Medulla oblongata (tissue), 1 donor: ENCODE results near the gene SLC6A2.

Experiments used
- DNase-seq: peaks from one replicate; pipeline ENCODE4 v3.0.0-alpha.2; 2015; ENCODE audit errors: extremely low spot score

The SLC6A2 gene

DNA sequence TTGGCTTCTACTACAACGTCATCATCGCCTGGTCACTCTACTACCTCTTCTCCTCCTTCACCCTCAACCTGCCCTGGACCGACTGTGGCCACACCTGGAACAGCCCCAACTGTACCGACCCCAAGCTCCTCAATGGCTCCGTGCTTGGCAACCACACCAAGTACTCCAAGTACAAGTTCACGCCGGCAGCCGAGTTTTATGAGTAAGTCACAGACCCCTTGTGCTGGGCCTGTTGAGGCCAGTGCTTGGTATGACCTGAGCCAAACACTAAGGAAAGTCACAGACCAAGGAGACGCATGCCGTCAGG is 16.1 kb downstream of the SLC6A2 start:
- no peak for DNase-seq

DNA sequence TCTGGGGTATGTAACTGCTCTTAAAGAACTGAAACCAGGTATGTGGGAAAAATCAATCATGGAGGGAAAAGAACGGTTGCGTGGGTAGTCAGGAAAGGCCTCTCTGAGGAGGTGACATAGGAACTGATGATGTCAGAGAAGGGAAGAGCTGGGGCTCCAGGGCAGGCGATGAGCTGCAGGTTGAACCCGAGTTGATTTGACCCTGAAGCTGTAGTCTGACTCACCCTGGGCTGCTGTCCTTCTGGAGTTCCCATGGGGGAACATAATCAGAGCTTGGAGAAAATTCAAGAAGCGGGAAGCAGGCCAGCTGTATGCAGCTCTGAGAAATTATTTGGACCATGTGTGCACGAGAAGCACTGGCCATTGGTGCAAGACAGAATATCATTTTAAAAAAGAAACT is 16.7 kb downstream of the SLC6A2 start:
- DNase-seq: no peak

DNA sequence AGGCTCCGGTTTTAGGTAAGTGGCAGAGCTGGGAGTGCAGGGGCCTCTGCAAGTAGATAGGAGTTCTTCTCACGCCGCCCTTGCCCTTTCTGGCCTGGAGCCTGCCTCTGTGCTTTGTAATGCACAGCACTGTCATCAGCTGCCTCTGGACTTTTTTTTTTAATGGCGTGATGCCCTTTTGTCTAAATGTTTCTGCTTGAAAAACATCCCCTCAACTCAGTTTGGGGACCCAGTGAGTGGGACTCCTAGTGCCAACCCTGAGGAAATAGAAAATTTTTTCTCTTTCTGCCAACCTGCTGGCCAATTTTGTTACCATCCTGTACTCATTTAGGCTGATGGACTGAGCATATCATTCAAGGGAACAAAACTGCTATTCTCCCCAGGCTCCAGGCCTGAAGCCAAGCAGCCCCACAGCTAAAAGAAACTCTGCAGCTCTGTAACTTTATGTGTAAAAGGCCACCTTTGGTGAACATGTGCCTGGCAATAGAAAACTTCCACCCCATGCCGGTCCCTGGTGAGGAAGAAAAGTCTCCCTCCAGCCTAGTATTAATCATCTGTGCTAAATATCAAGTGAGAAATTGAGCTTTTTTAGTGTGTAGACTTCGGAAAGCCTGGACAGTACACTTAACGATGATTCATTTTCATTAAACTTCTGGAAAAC is 22.5 kb downstream of the SLC6A2 start:
- DNase-seq: peak; percentile 95

DNA sequence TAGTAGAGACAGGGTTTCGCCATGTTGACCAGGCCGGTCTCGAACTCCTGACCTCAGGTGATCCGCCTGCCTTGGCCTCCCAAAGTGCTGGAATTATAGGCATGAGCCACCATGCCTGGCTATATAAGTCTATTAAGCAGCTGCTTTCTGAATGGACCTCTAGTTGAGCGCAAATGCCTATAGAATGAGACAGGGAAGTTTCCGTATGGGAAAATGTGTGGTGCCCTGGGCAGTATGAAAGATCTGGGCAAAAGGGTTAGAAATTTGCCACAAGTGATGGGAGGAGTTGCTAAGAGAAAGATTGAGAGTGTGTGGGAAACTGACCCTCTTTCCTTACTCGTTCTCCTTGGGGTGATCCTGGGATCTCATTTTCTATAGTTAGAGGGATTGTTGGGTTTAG is 26.3 kb downstream of the SLC6A2 start:
- no peak for DNase-seq

DNA sequence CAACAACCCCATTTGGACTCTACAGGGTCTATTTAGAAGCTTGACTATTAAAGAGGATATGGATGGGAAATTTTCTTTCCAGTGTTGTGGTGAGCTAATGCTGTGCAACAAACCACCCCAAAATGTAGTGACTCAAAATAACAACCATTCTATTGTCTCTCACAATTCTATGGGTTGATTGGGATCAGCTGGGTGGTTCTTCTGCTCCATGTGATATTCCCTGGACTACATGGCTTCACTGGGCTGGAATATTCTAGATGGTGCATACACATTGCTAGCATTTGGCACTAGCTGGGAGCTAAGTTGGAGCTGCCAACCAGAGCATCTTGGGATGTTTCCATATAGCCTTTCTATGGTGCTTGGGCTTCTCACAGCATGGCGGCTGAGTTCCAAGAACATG is 30.2 kb downstream of the SLC6A2 start:
- DNase-seq: no peak

DNA sequence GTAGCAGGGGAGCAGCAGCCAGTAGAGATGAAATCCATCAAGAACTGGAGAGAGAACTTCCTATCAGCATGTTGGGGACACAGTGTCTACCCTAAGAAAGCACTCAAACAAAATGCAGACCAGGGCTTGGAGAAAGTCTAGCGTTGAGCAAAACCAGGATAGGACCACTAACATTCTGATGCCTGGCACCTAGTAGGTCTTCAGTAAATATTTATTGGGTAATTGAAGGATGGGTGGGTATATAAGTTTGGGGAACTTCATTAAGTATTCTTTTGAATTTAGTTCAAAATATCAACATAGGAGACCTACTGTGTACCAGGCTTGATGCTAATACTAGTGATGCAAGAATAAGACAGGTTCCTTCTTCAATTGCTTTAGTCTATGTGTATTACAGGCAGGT is 30.9 kb downstream of the SLC6A2 start:
- DNase-seq: no peak

DNA sequence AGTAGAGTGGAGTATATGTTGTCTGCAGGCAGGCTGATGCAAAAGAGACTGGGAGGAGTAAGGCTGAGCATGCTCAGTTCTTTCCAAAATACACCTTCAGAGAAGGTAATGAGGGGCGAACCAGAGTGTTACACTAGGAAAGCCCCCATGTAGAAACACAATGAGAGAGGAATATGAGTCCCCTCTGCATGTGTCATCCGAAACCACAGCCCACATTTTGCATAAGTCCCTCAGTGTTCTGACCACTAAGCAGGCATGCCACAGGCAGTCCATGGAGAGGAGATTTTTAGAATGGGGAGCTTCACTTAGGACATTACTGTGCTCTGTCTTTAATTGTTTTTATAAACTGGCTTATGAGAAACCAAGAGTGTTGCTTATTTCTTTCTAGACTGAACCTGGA is 32.0 kb downstream of the SLC6A2 start:
- no peak for DNase-seq

DNA sequence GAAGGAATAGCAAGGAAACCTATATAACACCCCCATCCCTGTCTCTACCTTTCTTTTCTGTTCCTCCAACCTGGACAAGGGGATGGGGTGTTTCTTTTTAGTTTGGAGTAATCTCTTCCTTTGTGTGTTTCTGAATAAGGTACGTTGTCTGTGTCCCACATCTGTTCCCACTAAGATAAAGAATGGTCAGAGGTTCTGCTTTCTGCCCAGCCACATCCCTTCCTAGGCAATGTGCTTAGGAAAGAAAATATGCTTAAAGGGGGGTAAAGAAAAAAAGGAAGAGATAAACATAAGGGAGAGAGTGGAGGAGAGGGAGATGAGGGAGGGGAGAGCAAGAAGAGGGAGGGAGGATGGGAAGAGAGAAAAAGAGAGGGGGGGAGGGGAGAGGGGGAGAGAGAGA is 35.1 kb downstream of the SLC6A2 start:
- DNase-seq: no peak

DNA sequence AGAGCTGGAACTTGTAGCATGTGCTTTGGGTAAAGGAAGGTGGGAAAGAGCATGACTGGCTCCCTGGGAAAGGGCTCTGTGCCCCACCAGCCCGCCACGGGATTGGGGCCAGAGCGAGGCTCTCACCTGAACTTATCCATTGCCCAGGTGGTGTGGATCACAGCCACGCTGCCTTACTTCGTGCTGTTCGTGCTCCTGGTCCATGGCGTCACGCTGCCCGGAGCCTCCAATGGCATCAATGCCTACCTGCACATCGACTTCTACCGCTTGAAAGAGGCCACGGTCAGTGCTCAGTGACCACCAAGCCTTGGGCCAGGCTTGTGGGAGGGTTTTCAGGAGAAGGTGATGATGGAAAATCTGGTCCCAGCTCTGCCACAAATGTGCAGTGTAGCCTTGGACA is 36.0 kb downstream of the SLC6A2 start:
- no peak for DNase-seq

DNA sequence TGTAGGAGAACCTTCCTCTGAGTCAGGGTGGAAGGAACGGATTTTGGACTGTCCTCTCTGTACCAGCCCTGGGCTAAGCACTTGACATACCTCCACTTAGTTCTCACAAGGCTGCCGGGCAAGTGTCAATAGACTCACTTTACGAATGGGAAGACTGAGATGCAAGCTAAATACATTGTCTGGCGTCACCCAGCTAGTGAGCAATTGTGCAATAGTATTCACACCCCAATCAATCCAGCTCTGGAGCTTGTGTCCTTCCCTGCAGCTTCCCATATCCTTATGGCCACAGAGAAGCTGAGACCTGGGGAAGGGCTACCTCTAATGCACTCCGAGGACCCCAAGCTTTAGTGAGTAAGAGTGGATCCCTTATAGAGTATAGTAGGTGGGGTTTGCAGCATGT is 39.8 kb downstream of the SLC6A2 start:
- DNase-seq: no peak

DNA sequence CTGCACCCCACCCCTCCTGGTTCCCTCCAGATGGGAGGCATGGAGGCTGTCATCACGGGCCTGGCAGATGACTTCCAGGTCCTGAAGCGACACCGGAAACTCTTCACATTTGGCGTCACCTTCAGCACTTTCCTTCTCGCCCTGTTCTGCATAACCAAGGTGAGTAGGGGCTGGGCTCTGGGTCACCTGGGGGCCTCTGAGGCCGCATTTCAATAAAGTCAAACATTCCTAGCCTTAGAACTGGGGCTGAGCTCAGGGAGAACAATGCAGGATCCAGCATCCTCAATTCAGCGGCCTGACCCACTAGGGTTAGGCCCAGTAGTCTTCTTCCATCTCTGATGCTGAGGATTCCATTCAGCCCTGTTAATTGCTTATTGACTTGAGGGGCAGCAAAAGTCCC is 42.1 kb downstream of the SLC6A2 start:
- DNase-seq: no peak

DNA sequence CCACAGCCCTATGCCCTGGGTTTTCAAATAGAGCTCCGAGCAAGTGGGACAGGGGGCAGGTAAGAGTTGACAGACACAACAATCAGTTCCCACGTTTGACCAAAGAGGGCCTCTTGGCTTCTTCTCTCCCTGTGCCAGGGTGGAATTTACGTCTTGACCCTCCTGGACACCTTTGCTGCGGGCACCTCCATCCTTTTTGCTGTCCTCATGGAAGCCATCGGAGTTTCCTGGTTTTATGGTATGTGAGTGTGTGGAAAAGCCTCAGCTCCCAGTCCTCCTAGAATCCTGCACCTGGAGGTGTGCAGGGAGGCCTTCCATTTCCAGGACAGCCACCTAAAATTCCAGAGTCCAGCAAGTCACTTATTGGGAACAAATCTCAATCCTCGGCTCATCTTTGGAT is 42.5 kb downstream of the SLC6A2 start:
- DNase-seq: no peak

DNA sequence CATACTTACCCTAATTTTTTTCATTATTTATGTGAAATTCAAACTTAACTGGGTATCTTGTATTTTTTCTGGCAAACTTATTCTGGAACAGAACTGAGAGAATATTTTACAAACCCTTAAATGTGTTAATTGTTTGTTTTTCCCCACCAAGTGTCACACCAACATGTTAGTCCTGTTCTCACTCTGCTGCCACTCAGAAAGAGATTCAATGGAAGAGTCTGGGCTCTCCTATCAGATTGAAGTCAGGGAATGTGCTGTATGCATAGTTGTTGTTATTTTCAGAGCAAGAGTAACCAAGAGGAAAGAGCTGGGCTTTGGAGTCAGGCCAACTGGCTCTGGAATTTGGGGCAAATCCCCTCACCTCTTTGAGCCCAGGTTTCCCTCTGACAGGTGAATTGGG is 43.2 kb downstream of the SLC6A2 start:
- DNase-seq: no peak

DNA sequence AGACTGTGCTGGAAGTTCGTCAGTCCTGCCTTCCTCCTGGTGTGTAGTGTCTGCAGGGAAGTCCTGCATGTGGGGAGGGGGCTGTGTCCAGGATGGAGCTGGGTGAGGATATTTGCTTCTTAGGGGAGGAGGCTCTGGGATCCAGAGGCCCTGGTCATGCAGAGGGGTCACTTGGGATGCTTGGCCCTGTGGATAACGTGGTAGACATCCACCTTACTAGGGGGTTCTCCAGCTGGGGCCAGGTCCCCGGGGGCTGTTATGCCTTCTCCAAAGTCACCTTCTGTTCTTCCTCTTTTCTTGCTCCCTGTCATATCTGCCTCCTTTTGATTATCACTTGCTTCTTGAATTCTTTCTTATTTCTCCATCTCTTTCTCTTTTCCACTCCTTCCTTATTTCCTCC is 43.8 kb downstream of the SLC6A2 start:
- no peak for DNase-seq

DNA sequence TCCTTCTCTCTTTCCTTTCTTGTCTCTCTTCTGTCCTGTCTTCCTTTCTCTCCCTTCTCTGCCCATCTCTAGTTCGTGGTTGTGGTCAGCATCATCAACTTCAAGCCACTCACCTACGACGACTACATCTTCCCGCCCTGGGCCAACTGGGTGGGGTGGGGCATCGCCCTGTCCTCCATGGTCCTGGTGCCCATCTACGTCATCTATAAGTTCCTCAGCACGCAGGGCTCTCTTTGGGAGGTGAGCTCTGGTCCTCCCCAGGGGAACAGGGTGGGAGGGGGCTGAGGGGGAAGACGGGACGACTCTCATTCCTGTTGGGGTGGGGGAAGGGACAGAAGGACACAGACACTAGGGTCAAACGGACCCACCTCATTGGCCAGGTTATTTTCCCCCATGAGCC is 44.3 kb downstream of the SLC6A2 start:
- no peak for DNase-seq

DNA sequence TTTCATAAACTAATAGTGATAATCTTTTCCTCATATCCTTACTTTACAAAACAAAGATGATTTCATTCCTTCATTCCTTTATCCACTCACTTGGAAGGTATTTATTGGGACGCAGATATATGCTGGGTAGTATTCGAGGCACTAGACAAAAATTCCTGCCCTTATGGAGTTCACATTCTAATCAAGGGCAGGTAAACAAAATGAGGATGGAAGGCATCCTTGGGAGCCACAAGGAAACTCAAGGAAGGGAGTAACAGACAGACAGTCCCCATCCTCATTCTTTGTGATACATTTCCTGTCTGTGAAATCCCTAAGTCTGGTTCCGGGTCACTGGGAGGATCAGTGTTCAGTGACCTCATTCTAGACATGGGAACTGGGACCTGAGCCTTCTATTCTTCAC is 45.2 kb downstream of the SLC6A2 start:
- DNase-seq: no peak

DNA sequence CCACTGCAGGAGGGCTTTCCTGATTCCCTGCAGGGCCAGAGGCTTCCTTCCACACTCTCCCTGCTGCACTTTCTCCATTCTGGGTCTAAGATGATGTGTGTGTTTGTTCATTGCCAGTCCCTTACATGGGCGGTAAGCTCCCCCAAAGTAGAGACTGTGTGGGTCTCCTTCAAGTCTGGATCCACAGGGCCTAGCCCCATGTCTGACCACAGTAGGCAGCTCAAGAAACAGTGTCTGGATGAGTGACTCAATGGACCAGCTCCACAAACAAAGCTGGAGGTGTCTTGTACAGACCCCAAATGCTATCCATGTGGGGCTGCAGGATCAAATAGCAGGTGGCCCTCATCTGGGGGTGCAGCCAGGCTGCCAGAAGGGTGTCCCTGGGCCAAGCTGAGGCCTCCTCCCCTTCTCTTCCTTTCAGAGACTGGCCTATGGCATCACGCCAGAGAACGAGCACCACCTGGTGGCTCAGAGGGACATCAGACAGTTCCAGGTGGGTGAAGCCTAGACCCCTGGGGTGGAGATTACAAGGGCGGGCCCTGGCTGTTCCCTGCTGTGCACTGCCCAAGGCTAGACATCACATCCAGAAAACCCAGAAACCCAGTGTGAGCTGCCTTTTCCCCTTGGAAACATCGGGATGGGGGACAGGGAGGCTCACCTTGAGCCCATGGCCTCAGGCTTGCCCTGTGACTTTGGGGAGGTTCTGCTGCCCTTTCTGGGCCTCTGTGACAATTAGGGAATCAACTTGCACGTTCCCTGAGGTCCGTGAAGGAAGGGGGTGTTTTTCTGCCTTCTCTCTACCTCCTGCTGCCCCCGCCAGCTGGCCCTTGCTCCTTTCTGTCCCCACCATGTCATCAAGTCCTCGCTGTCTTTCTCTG is 45.9 kb downstream of the SLC6A2 start:
- DNase-seq: peak; percentile 66

DNA sequence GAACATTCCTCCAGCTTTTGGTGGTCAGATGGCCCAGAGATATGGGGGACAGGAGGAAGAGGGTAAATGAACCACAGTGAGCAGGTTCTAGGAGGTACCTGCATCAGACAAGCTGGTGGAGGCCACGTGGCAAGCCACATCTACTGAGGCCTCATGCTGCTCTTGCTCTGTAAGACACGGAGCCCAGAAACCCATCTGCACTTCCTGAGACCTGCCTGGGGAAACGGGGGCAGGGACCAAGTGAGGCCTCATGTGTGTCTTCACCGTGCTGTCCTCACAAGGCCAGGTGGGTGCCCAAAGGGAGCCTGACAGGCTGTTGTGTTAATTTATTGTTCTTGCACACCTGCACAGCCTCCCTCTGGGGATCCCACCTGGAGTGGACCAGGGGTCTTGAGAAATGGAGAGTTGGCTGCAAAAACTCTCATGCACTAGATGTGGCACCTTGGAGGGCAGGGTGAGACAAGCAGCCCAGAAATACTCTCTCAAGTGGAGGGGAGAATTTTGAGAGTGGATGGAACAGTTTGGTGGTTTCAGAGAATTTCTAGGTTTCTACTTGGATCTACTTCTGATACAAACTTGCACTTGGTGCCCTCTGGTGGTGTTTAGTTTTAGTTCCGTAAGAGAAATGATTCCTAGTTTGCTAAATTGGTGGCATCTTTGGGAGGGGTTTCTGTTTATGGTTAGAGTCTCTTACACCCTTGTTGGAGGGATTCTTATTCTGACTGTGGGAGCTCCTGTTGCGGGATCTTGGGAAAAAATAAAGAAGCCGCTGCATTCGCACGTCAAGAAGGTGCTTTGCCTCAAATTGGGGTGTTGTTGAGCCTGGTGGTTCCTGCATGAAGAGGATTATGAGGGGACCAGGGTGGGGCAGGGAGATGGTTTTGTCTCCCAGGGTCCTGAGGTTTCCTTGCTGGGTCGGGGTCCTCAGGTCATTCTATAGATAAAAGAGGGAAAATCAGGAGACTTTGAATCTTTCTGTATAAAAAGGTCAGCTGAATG is 47.5 kb downstream of the SLC6A2 start:
- peak; percentile 87 for DNase-seq

DNA sequence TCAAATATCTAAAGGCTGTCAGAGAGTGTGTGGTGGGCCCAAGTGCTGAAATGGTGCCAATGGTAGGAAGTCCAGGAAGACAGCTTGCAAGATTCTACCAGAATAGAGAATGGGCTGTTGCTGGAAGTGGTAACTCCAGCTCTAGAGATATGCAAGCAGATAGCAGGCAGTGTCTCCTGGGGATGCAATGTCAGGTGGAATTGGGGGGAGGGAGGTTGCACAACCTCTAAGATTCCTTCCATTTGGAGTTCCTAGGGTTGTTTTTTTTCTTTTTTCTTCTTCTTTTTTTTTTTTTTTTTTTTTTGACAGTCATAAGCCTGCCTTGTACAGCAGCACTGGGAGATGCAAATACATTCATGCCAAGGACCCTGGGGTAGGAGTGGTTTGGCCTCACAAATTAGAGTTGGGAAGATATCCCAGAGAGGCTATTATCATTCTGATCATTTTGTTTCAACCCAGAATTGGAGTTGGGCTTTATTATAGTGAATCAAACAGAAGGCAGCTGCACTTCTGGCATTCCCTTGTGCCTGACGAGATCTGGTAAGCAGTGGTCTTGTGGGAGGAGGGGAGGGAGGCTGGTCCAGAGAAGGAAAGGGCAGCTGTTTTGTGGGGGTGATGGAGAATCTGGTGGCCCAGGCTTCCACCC is 51.1 kb downstream of the SLC6A2 start:
- DNase-seq: no peak

DNA sequence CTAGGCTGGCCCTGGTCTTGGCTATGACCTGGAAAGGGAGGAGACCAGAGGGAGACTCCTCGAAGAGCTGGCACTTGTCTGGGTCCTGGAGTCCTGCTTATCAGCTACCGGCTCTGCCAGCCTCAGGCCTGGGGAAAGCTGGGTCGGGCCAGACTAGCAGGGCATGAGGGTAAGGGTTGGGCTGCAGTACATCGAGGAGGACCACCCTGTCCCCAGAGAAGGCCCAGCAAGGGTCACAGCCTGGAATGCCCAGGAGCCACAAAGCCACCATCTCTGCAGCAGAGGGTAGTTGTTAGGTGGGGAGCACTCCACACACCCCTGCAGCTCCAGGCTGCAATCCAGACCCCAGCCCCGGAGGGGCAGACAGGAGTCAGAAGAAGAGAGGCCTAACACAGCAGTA is 54.0 kb downstream of the SLC6A2 start:
- DNase-seq: no peak

DNA sequence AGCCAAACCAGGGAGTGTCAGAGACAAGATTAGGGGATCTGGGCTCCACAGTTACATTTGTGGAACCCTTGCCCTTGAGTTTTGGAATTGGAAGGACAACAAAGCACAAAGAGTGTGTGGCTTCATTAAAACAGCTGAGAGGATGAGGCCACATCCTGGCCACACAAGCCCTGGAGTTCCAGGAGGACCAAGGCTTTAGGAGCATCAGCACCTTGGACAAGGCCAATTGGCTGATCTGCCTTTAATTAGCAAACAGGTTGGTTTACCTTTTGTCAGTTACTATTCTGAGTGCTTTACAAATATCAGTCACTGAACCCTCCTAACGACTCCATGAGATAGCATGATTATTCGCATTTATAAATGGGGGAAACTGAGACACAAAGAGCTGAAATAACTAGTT is 54.7 kb downstream of the SLC6A2 start:
- no peak for DNase-seq
